NCI-H1105 treated with DMSO at 0.1 percent for 48 hours (cell line): ENCODE data around the gene ETV3L.

ENCODE experiments used
- DNase-seq: peaks from one replicate; lab custom pipeline; 2025; lab: John Stamatoyannopoulos, UW

Gene ETV3L

GRCh38 chr1:157099633-157100009 lies at the start of gene ETV3L:
TSS of gene ETV3L (minus strand) at chr1:157099808. CDS start at chr1:157099523, 285 bp downstream.
- DNase-seq, result no peak

- DNase-seq, result no peak
Measured at GRCh38 chr1:157147906-157148700, 48.5 kb upstream of the ETV3L start.

GRCh38 chr1:157147037-157147436 lies 47.4 kb upstream of the ETV3L start:
- DNase-seq, result no peak

GRCh38 chr1:157146244-157146643 lies 46.6 kb upstream of the ETV3L start:
- no peak for DNase-seq

GRCh38 chr1:157145076-157145475 lies 45.5 kb upstream of the ETV3L start:
- no peak for DNase-seq

- no peak for DNase-seq
Measured at GRCh38 chr1:157144509-157144908, 44.9 kb upstream of the ETV3L start.

GRCh38 chr1:157142765-157143423 lies 43.3 kb upstream of the ETV3L start:
- no peak for DNase-seq

GRCh38 chr1:157142201-157142600 lies 42.6 kb upstream of the ETV3L start:
- no peak for DNase-seq

- DNase-seq, result no peak
Measured at GRCh38 chr1:157141212-157141855, 41.7 kb upstream of the ETV3L start.

- DNase-seq, result no peak
Measured at GRCh38 chr1:157140063-157140588, 40.5 kb upstream of the ETV3L start.

- no peak for DNase-seq
Measured at GRCh38 chr1:157139052-157139715, 39.6 kb upstream of the ETV3L start.

GRCh38 chr1:157138220-157139051 lies 38.8 kb upstream of the ETV3L start, which contains the start of gene ETV3:
TSS of gene ETV3 (minus strand) at chr1:157138395. CDS start at chr1:157136352, 2,043 bp downstream.
- DNase-seq, result peak; percentile 87

GRCh38 chr1:157137408-157138219 lies 38.0 kb upstream of the ETV3L start:
- DNase-seq, result no peak

GRCh38 chr1:157137046-157137407 lies 37.4 kb upstream of the ETV3L start:
- no peak for DNase-seq

GRCh38 chr1:157136133-157136532 lies 36.5 kb upstream of the ETV3L start:
- no peak for DNase-seq

- DNase-seq, result no peak
Measured at GRCh38 chr1:157135646-157136045, 36.0 kb upstream of the ETV3L start.

GRCh38 chr1:157135070-157135469 lies 35.5 kb upstream of the ETV3L start:
- no peak for DNase-seq

- no peak for DNase-seq
Measured at GRCh38 chr1:157134442-157134841, 34.8 kb upstream of the ETV3L start.

- DNase-seq, result no peak
Measured at GRCh38 chr1:157133426-157133825, 33.8 kb upstream of the ETV3L start.

GRCh38 chr1:157132616-157133167 lies 33.1 kb upstream of the ETV3L start:
- DNase-seq, result no peak
